Sciatic nerve (tissue), 2 donors: Measurements from ENCODE around the gene ERC2. TPM values are rescaled to one million over a fixed set of nuclear protein-coding genes. Genes with fewer than 3 reads are reported as not detected.

Experiments
- ATAC-seq: fragments of 200-7000 bp; cut with Tn5 transposase; one replicate; pipeline ENCODE4 v1.9.1; 2020; ENCODE audit warnings: mild to moderate bottlenecking, moderate library complexity
- DNase-seq: peaks from one replicate; pipeline ENCODE4 v3.0.0-alpha.2; 2020; ENCODE audit warnings: low spot score
- intact Hi-C: fragments of 100-400 bp; cut with DNase I; formaldehyde crosslinking; loops from one replicate; pipeline ENCODE4 v1.14.2; 2022
- total RNA-seq: library from RNA; stranded (reverse); fragmentation: NEBNext Ultra II Directional; extraction: Animal tissue kit (Norgen Biotek cat#: 25700); gene quantifications from one replicate; pipeline ENCODE4 v1.2.1, GENCODE V29; 2021
- donor health status: DM: no; HTN: no; CAD: no.
- donor health status: DM: no; HTN: no; CAD: no.

The ERC2 gene
- total RNA-seq, 1 donor from 2014 or later, result 1.7 TPM

DNA sequence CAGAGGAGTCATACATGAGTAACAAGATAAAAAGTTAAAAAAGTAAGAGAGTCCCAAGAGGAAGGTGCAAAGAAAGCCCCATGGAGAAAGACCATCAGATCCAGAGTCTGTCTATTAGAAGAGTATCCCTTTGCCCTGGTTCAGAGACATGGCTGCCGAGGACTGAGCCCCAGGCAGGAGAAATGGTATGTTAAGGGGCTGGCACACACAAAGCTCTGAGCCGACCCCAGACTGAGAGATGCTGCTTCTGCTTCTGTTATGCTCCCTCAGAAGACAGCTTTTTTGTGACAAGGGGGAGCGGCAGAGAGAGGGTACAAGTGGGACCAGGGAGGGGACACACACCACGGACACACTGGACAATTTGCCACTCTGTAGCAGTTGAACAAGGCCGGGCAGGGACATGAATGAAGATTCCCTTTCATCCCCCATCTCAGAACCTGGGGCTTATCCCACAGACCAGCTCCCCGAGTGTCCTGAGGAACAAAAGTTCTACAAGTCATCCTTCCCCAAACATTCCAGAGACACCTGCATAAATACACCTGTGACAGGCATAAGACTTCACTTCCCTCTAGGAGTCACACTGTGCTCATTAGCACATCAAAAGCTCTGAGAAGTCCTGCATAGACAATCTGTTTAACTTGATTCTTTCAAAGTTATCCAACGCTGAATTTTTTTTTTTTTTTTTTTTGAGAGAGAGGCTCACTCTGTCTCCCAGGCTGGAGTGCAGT lies 819.5 kb downstream of the ERC2 start:
- intact Hi-C loops, result no loop called here
- no peak for DNase-seq
- ATAC-seq, result no peak

DNA sequence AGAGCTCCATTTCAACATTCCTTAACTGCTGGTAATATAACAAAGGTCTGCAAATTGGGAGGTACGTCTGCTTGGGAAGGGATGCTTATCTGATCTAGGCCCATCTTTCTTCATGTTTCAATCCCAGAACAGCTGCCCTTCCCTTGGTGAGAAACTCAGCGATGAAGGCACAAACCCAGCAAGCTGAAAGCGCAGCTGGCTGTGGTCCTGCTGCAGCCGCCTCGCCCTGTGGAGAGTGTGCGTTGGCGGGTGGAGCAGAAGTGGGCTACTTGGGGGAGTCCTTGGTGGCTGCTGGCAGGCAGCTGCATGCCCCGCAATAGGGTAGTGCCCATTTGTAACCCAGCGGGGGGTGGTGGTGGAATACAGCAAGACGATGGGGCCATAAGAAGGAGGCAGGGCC lies 820.6 kb downstream of the ERC2 start:
- ATAC-seq (peak; percentile 39), DNase-seq (no peak)
- intact Hi-C loops, result no loop called here

DNA sequence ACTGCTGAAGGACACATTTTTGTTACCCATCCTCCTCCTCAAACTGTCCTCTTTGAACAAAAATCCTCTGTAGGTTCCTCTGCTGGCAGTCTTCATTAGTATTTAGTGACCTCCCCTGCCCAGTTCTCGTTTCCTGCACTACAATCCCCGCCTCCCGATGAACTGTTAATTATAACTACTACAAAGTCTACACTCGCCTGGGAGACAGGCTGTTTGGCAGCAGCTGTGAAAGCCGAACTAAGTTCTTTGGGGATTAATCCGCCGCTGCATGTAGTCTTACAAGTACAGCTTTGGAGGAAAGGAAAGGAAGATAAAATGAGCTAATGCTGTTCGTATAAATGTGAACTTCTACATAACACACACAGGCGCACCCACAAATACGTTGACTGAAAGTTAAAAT lies 821.2 kb downstream of the ERC2 start:
- ATAC-seq (no peak), DNase-seq (no peak)
- intact Hi-C loops, result no loop called here

DNA sequence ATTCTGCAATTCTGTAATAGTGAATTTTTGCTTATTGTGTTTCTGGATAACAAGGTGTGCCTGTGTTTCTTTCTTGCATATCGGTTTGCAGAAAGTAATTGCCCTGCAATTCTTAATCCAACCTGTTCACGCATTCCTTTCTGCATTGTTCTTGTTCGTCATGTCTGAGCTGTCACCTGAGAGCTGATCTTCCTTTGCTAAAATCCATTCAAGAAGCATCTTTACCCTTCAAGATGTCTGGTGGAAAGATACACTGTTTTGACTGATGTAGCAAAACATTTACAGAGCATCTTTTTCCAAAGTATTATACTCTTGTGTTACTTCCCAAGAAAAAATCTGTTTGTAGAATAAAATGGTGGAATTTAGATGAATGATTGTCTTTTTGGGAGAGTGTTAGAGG lies 822.1 kb downstream of the ERC2 start:
- ATAC-seq (no peak), DNase-seq (no peak)
- intact Hi-C loops, result no loop called here

DNA sequence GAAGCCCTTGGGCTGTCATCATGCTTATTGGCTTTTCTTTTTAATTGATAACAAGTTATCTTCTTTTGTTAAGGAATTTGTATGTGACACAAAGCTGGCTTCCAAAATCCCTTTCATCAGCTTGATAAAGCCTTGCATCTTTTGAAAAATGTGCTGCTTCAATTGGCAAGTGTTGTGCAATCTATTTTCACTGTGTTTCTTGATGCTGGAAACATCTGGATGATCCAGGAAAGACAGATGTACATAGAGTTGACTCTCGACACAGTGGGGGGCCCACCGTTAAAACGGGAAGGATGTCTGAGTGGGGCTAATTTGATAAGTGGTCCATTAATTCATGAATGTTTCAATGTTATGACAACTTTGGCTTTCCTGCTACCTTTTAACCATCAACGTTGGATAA lies 822.8 kb downstream of the ERC2 start:
- DNase-seq (no peak), ATAC-seq (no peak)
- intact Hi-C loops, result no loop called here

DNA sequence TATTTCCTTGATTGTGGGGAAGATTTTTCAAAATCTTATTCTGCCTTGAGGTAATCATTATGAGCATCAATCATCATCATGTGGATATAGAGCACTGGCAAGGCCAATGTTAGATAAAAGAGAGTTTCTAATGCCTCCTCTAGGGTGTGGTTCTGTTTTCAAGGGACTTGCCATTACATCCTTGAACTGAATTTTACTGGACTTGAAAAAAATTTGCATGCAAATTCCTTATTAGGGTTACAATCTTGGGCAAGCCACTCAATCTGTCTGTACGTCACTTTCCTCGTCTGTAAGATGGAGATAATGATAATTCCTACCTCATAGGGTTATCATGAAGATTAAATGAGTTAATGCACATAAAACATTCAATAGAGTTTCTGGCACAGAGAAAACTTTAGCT lies 825.0 kb downstream of the ERC2 start:
- no peak for ATAC-seq
- intact Hi-C loops, result no loop called here
- no peak for DNase-seq

DNA sequence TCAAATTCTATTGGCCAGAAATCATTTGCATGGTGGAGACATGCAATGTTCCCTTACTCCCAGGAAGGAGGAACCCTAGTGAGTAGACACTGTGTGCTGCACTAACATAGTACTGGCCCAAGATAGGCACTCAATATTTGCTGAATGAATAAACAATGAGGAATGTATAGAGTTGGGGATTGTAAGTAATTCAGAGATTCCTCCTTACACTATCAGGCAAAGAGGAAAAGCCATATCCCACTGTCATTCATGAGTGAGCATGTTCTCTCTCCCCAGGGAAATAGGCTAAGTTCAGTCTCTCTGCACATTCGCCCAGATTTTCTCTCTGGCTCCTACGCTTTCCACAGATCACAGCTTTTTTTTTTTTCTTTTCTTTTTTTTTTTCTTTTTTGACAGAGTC lies 826.3 kb downstream of the ERC2 start:
- ATAC-seq (no peak), DNase-seq (no peak)
- intact Hi-C loops, result no loop called here

DNA sequence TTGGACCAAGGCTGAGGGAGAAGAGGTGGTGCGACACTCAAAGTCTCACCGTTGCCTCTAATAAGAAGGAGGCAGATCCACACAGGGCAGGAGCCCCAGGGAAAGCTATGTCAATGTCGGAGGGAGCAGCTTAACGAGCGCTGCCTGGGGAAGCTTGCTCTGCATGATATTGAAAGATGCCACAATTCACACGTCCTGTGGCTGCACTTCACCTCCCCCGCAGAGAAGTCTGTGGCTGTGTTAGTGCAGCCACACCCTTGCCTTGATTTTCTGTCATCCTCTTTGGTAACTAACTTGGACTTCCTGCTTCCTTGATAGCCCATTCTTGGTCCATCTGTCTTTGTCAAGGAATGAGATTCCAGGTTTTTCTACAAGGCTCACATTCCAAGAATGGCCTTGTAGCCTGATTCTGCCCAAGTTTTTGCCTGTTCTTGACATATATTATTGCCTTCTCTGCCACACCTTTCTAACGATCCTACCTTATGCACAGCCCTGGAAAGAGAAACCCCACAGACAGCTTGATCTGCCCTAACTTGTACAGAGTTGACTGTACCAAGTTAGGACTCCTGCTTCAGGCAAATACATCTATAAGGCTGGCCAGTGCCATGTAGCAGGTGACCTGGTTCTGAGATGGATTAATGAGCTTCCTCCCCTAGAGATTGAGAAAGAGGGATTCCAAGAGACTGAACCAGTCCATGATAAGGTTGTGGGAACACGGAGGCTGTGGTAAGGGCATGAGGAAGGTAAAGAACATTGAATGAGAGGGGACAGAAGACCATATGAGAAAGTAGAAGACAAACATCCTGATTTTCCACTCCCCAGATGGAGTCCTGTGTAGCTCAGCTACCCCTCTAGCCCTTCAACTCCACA lies 828.1 kb downstream of the ERC2 start:
- ATAC-seq (no peak), DNase-seq (no peak)
- intact Hi-C loops, result no loop called here

DNA sequence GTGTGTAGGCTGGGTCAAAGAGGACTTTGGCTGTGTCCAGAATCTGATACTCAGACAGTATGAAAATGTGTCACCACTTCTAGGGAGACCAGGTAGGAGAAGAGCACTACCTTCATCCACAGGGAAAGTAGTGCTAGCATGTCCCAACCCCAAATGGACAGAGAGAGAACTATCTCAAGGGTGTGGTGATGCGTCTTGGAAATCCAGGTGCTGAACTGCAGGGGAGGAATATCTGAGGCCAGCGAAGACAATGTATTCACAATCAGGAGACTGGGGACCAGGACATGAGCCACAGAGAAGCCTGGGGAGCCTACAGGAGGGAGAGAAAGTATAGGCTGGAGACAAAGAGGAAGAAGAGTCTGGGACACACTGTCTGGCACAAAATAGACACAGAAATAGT lies 829.1 kb downstream of the ERC2 start:
- intact Hi-C loops, result no loop called here
- no peak for ATAC-seq
- DNase-seq, result no peak

DNA sequence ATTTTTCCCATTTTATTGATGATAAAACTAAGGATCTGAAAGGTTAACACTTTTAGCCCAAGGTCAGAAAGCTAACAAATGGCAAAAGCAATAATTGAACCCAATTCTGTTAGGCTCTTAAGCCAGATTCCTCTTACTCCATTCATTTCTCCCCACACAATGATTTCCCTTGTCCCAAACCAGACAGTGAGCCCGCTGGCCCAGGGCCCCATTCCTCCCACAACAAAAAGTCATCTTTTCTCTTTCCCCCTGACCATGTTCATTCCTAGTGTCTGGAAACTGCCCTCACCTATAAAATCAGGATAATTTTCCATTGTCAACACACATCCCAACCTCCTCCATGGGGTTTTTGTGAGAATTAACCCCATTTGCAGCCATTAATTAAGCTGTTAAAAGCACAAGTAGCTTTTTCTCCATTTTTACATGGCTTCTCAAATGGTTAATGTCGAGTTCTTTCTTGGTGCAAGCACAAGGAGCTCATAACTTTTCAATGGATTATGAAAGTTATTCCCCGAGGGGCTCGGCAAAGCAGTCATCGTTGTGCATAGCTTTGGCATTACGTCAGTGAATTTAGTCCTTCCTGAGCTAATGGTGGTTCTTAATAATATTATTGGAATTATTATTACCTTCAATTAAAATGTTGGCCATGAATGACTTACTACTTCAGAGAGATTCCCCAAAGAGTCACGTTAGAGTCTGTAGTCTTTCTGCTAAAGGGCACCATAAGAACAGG lies 830.2 kb downstream of the ERC2 start:
- no peak for DNase-seq
- no peak for ATAC-seq
- intact Hi-C loops, result no loop called here

DNA sequence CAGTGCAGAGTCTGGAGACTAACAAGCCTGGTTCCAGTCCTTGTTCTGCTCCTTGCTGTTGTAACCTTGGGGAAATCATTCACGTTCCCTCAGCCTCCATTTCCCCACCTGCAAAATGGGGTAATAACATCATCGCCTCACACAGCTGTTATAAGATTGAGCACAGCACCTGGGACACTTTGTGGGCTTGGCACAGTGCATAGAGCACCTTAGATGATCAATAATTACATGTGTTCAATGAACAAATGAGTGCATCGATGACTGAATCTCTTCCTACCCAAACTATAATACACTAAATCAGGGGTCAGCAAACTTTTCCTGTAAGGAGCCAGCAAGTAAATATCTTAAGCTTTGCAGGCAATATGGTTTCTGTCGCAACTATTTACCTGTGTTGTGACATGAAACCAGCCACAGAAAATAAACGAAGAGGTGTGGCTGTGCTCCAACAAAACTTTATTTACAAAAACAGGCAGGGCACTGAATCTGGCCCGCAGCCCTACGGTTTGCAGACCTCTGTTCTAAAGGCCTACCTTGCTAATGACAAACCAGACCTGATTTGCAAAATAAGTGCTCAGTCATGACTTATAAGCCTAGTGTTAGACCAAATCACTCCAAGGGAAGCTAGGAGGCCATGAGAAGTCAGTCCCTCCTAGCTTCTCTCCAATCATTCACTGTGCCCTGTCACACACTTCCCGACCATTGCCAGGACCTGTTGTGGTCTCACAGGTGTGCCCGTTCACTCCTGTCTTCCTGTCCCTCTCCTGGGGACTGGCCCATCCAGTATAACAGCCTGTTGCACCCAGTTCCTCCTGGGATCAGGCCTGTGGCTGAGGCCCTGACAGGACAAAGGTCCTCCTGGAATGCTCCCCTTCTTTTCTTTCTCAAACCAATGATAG lies 831.7 kb downstream of the ERC2 start:
- DNase-seq, result no peak
- intact Hi-C loops, result no loop called here

DNA sequence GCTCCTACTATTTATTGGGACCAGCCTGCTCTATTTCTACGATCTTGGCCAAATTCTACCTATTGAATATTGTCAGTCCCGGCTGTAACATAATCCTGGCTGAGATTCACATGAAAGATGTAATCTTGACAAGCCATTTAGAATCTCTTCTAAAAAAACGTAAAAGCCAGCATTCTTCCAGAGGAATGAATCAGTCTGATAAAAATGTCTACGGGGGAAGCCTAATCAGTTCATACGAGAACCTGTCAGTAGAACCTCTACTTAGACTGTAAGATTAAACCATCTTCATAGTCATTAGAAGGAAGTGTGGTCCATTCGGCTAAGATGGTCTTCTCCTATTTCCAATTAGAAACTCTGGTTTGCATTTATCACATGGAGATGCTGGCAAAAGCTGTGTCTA lies 833.9 kb downstream of the ERC2 start:
- DNase-seq (no peak), ATAC-seq (no peak)
- intact Hi-C loops, result no loop called here

More for the DNA sequence above, 831.7 kb downstream of the ERC2 start:
- no peak for ATAC-seq

DNA sequence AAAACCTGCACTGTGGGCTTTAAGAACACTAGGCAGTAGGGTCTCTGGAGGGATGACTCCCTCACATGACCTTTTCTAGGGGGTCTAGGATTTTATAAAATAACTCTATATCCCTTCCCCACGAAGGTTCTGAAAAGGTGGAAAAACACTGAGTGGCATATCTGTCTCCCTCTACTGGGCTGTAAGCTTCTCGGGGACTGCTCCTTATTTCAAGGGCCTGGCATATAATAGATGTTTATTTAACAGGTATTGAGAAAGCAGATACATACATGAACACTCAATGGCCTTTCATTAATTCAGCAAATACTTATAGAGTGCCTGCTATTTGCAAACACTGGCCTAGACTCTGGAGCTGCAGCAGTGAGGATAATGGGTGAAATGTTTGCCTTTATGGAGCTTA lies 834.9 kb downstream of the ERC2 start:
- DNase-seq (no peak), ATAC-seq (no peak)
- intact Hi-C loops, result no loop called here

DNA sequence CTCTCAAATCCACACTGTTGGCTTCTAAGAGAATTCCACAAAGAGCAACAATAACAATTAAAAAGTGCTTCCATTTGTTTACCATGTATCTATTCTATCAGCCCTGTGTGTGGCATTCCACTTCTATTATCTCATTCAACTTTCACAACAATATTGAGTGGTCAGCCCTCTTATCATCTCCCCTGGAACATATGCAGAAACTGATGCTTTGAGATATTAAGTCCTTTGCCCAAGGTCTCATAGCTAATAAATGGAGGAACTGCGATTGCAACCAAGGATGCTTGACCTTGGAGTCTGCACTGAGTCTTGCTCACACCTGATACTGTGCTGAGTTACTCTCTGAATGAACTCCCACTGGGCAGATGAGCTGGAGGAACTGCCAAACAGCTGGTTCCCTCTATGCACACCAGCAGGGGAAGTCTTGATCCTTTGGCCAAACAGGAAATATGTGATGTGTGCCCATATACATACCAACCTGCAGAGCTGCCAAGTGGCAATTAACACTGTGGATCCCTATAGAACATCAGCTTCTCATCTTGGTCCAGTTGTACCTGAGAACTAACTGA lies 836.4 kb downstream of the ERC2 start:
- DNase-seq (no peak), ATAC-seq (peak; percentile 51)
- intact Hi-C loops, result no loop called here

DNA sequence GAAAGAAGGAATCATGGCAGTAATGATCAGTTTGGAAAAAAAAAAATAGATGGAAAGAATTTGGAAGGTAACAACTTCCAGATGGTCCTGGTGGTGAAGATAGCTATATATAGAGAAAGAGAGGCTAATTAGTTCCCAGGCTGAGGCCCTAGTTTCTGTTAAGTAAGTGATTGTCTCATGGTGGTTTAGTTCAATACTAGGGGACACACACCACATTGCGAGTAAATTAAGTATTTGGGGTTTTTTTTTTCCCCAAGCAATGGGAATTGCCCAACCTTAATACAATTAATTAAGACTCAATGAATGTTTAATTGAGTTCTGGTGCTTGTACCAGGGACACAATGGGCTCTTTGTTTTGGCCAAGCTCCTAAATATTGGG lies 837.4 kb downstream of the ERC2 start:
- ATAC-seq (no peak), DNase-seq (no peak)
- intact Hi-C loops, result no loop called here

DNA sequence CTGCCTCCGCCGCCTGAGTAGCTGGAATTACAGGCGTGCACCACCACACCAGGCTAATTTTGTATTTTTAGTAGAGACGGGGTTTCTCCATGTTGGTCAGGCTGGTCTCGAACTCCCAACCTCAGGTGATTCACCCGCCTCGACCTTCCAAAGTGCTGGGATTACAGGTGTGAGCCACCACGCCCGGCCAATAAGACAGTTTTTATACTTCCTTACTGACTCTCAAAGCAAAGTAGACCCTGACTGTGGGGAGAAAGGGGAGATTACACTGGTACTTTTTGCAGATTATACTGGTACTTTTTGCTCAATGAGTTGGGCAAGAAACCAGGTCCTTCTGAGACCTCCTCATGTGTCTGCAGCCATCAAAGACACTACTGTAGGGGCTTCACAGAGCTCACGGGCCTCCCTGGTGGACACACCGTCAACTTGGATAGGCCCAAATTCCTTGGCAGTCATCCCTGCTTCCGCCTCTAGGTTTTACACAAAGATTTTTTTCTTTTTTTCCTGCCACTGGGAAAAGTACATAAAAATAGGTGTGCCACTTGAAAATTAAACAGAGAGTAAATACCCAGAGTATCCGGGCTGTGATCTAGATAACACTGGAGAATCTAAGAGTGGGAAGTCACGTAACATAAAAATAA lies 837.9 kb downstream of the ERC2 start:
- ATAC-seq, result no peak
- DNase-seq, result no peak
- intact Hi-C loops, result no loop called here

DNA sequence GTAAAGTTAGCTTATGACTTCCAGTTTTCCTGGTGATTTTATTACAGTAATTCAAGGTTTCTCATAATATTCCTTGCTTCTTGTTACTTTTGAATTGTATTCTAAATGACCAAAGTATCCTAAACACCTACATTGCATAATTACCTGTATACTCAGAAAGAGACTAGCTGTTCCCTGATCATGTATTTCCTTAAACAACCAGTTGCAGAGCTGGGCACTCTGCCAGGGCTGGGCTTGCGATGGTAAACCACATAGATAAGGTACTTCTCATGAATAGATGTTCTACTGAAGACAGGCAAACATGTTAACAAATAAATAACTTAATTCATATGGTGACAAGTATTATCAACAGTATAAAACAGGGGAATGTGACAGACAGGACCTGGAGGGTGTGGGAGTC lies 838.8 kb downstream of the ERC2 start:
- DNase-seq (no peak), ATAC-seq (no peak)
- intact Hi-C loops, result no loop called here

DNA sequence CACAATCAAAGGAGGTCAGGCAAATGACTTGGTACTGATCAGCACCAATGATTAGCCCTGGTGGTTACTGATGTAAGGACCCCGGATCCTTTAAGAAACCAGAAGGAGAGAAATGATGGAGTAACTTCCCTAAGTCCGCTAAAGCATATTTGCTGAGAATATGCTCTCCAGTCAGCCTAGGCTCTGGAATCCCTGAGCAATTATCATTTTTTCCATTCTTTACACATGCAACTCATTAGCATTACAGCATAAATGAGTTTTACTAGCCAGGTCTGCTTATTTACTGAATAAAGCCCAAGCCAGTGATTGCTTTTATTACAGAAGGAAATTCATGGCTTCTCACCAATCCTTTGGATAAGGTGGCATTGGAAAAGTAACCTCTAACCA lies 842.0 kb downstream of the ERC2 start:
- no peak for ATAC-seq
- no peak for DNase-seq

More for the DNA sequence above, 842.0 kb downstream of the ERC2 start:
- intact Hi-C loops, result no loop called here
